DOHH2 (cell line): ENCODE results near the gene FAM20C.

ENCODE experiments used
- H3F3A ChIP-seq: fragments of 200-600 bp; sonication (generic), shearing (Covaris generic); 2 replicates; pipeline ENCODE4 v1.6.0; 2016; ENCODE audit warnings: antibody characterized with exemption, mild to moderate bottlenecking; ENCODE audit not compliant: control insufficient read depth, insufficient read depth
- H3K27ac ChIP-seq: fragments of 200-600 bp; sonication (generic); 2 replicates; pipeline ENCODE4 v1.5.1; 2014; ENCODE audit warnings: low read depth, mild to moderate bottlenecking, low read length, moderate library complexity
- H3K27me3 ChIP-seq: fragments of 200-600 bp; sonication (generic); 2 replicates; pipeline ENCODE4 v1.6.1; 2014; ENCODE audit warnings: mild to moderate bottlenecking, low read length, mixed read lengths; ENCODE audit not compliant: control insufficient read depth
- H3K36me3 ChIP-seq: fragments of 200-600 bp; sonication (generic); 2 replicates; pipeline ENCODE4 v1.6.1; 2014; ENCODE audit warnings: mild to moderate bottlenecking, low read length, moderate library complexity, mixed read lengths; ENCODE audit not compliant: control insufficient read depth
- H3K4me1 ChIP-seq: fragments of 200-600 bp; sonication (generic); 2 replicates; pipeline ENCODE4 v1.6.1; 2014; ENCODE audit warnings: mild to moderate bottlenecking, low read length, mixed read lengths; ENCODE audit not compliant: control insufficient read depth
- H3K4me2 ChIP-seq: fragments of 200-600 bp; sonication (generic); 2 replicates; pipeline ENCODE4 v1.6.0; 2014; ENCODE audit warnings: mild to moderate bottlenecking, low read length, moderate library complexity
- H3K4me3 ChIP-seq: fragments of 200-600 bp; sonication (generic); 2 replicates; pipeline ENCODE4 v1.5.1; 2014; ENCODE audit warnings: mild to moderate bottlenecking, low read length, mixed read lengths
- H3K79me2 ChIP-seq: fragments of 200-600 bp; sonication (generic); 2 replicates; pipeline ENCODE4 v1.6.1; 2014; ENCODE audit warnings: mild to moderate bottlenecking, low read length, mixed read lengths; ENCODE audit not compliant: control insufficient read depth
- H3K9me2 ChIP-seq: fragments of 200-600 bp; sonication (generic); replicated peaks from 2 replicates; pipeline ENCODE4 v1.6.1; 2014; ENCODE audit warnings: mild to moderate bottlenecking, low read length, mixed read lengths; ENCODE audit not compliant: control insufficient read depth
- H3K9me3 ChIP-seq: fragments of 200-600 bp; sonication (generic); 2 replicates; pipeline ENCODE4 v1.6.1; 2014; ENCODE audit warnings: antibody characterized with exemption, low read length, mixed read lengths; ENCODE audit not compliant: control insufficient read depth, insufficient read depth
- H4K20me1 ChIP-seq: fragments of 200-600 bp; sonication (generic); 2 replicates; pipeline ENCODE4 v1.6.0; 2014; ENCODE audit warnings: low read depth, mild to moderate bottlenecking, antibody characterized with exemption, low read length, moderate library complexity; ENCODE audit not compliant: control insufficient read depth, insufficient read depth
- EZH2phosphoT487 ChIP-seq: fragments of 200-600 bp; sonication (generic); IDR thresholded peaks from 2 replicates; pipeline ENCODE4 v1.6.1; 2017; ENCODE audit warnings: borderline replicate concordance, mild to moderate bottlenecking, antibody characterized with exemption, low read length, moderate library complexity, mixed read lengths
- TF ChIP-seq, protein P1 (sequence below): fragments of 200-600 bp; sonication (generic); IDR thresholded peaks from one replicate; pipeline ENCODE4 v1.5.1; 2014; ENCODE audit warnings: antibody characterized with exemption, mild to moderate bottlenecking, low read depth, low read length; ENCODE audit not compliant: poor library complexity, severe bottlenecking

Gene FAM20C

GRCh38 chr7:257647-257992 is 65.2 kb downstream of the FAM20C start:
- Histone ChIP-seq H3K27ac (no peak overlapping the region), H3K27me3 (no peaks in the 10 kb centered on the region), H3K36me3 (peaks cover 4% of the 10 kb centered on the region; the same call in 1 of the 2 replicates), H4K20me1 (no peaks in the 10 kb centered on the region), H3K79me2 (no peaks in the 10 kb centered on the region), H3K9me2 (no peaks in the 10 kb centered on the region), H3K4me2 (no peak overlapping the region), H3K4me3 (no peak overlapping the region), H3K9me3 (peaks cover 93% of the 10 kb centered on the region), H3F3A (peaks cover 10% of the 10 kb centered on the region), H3K4me1 (no peaks in the 10 kb centered on the region)
- no peak for TF ChIP-seq EZH2phosphoT487
- TF ChIP-seq, protein P1, sequence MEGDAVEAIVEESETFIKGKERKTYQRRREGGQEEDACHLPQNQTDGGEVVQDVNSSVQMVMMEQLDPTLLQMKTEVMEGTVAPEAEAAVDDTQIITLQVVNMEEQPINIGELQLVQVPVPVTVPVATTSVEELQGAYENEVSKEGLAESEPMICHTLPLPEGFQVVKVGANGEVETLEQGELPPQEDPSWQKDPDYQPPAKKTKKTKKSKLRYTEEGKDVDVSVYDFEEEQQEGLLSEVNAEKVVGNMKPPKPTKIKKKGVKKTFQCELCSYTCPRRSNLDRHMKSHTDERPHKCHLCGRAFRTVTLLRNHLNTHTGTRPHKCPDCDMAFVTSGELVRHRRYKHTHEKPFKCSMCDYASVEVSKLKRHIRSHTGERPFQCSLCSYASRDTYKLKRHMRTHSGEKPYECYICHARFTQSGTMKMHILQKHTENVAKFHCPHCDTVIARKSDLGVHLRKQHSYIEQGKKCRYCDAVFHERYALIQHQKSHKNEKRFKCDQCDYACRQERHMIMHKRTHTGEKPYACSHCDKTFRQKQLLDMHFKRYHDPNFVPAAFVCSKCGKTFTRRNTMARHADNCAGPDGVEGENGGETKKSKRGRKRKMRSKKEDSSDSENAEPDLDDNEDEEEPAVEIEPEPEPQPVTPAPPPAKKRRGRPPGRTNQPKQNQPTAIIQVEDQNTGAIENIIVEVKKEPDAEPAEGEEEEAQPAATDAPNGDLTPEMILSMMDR: no peak

GRCh38 chr7:258476-259190 is 66.3 kb downstream of the FAM20C start:
- H3K27me3 ChIP-seq: no peaks in the 10 kb centered on the region
- no peaks in the 10 kb centered on the region for H4K20me1 ChIP-seq
- no peaks in the 10 kb centered on the region for H3K4me1 ChIP-seq
- H3K27ac ChIP-seq: no peak overlapping the region
- no peaks in the 10 kb centered on the region for H3K79me2 ChIP-seq
- H3K9me2 ChIP-seq: no peaks in the 10 kb centered on the region
- H3K9me3 ChIP-seq: peaks cover 89% of the 10 kb centered on the region
- peaks cover 12% of the 10 kb centered on the region for H3F3A ChIP-seq
- H3K4me2 ChIP-seq: no peak overlapping the region
- no peak for TF ChIP-seq EZH2phosphoT487
- TF ChIP-seq, protein P1: no peak
- peaks cover 4% of the 10 kb centered on the region; the same call in 1 of the 2 replicates for H3K36me3 ChIP-seq
- H3K4me3 ChIP-seq: no peak overlapping the region

GRCh38 chr7:259191-259505 is 66.8 kb downstream of the FAM20C start:
- Histone ChIP-seq H3K9me3 (peaks cover 87% of the 10 kb centered on the region), H3K27me3 (no peaks in the 10 kb centered on the region), H3K4me2 (no peak overlapping the region), H3F3A (peaks cover 15% of the 10 kb centered on the region), H3K36me3 (peaks cover 4% of the 10 kb centered on the region; the same call in 1 of the 2 replicates), H3K9me2 (no peaks in the 10 kb centered on the region), H3K27ac (no peak overlapping the region), H3K4me1 (no peaks in the 10 kb centered on the region), H4K20me1 (no peaks in the 10 kb centered on the region), H3K4me3 (no peak overlapping the region), H3K79me2 (no peaks in the 10 kb centered on the region)
- no peak for TF ChIP-seq EZH2phosphoT487
- TF ChIP-seq, protein P1: no peak
